RWPE1 (cell line): ENCODE measurements around the gene NKIRAS1.

Experiments
- CTCF ChIA-PET: fragments of 350-600 bp; sonication (Branson Sonifier 250); formaldehyde crosslinking; extraction: SDS; loops from one replicate; lab custom pipeline; 2021; lab: Yijun Ruan, JAX
- POLR2A ChIA-PET: fragments of 400-600 bp; formaldehyde crosslinking; extraction: SDS; loops from one replicate; lab custom pipeline; 2020; ENCODE audit warnings: antibody characterized with exemption; ENCODE audit not compliant: low non-redundant PET; lab: Yijun Ruan, JAX
- DNase-seq: peaks from one replicate; pipeline ENCODE4 v3.0.0; 2012; ENCODE audit warnings: low spot score
- H3K27ac ChIP-seq: fragments of 450-650 bp; 2 replicates; pipeline ENCODE4 v1.5.1; 2017
- TF ChIP-seq, protein P1 (sequence below): fragments of 450-650 bp; conservative IDR thresholded peaks from 2 replicates; pipeline ENCODE4 v1.5.1; 2017; ENCODE audit warnings: low read depth, mild to moderate bottlenecking

NKIRAS1 gene

GRCh38 chr3:23916886-23917678, at the start of gene NKIRAS1, which contains the start of gene RPL15:
Gene NKIRAS1, minus strand, starts transcription at chr3:23916990. Its CDS starts 6,086 bp downstream, at chr3:23910904.
Gene RPL15, plus strand, starts transcription at chr3:23917132. Its CDS starts 728 bp downstream, at chr3:23917860.
- H3K27ac ChIP-seq = peak within 1 kb of the TSS; percentile 86
- ChIA-PET CTCF (interaction anchor here (0.6 kb wide), 2 partner anchors 21 to 104 kb away, joined by 3 to 6 read pairs; no protein-coding TSS in a partner anchor), POLR2A (interaction anchor here (1.0 to 1.2 kb wide), 2 partner anchors 27 to 29 kb away, joined by 3 to 7 read pairs; no protein-coding TSS in a partner anchor)
- TF ChIP-seq, protein P1, sequence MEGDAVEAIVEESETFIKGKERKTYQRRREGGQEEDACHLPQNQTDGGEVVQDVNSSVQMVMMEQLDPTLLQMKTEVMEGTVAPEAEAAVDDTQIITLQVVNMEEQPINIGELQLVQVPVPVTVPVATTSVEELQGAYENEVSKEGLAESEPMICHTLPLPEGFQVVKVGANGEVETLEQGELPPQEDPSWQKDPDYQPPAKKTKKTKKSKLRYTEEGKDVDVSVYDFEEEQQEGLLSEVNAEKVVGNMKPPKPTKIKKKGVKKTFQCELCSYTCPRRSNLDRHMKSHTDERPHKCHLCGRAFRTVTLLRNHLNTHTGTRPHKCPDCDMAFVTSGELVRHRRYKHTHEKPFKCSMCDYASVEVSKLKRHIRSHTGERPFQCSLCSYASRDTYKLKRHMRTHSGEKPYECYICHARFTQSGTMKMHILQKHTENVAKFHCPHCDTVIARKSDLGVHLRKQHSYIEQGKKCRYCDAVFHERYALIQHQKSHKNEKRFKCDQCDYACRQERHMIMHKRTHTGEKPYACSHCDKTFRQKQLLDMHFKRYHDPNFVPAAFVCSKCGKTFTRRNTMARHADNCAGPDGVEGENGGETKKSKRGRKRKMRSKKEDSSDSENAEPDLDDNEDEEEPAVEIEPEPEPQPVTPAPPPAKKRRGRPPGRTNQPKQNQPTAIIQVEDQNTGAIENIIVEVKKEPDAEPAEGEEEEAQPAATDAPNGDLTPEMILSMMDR = no peak
- DNase-seq = peak; percentile 89

GRCh38 chr3:23966328-23966727, 49.5 kb upstream of the NKIRAS1 start:
- no peak for DNase-seq
- ChIA-PET POLR2A (no interaction called here), CTCF (no interaction called here)
- peak overlapping the region; percentile 67 for H3K27ac ChIP-seq
- TF ChIP-seq, protein P1 = no peak

GRCh38 chr3:23964537-23965235, 47.9 kb upstream of the NKIRAS1 start:
- TF ChIP-seq, protein P1 = no peak
- peak overlapping the region; percentile 79 for H3K27ac ChIP-seq
- POLR2A ChIA-PET = no interaction called here
- DNase-seq = no peak
- CTCF ChIA-PET = no interaction called here

DNA sequence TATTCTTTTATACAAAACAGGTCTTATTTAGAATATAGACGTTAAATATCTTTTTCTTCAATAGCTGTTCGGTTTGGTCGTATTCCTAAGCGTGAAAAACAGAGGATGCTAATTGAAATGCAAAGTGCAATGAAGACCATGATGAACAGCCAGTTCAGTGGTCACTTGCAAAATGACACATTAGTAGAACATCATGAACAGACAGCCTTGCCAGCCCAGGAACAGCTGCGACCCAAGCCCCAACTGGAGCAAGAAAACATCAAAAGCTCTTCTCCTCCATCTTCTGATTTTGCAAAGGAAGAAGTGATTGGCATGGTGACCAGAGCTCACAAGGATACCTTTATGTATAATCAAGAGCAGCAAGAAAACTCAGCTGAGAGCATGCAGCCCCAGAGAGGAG, 45.1 kb upstream of the NKIRAS1 start:
- no peak for DNase-seq
- CTCF ChIA-PET = no interaction called here
- no peak overlapping the region for H3K27ac ChIP-seq
- POLR2A ChIA-PET = no interaction called here
- TF ChIP-seq, protein P1 = no peak

GRCh38 chr3:23961066-23961465, 44.3 kb upstream of the NKIRAS1 start:
- CTCF ChIA-PET = interaction anchor here (0.7 kb wide), 2 partner anchors 30 to 480 kb away, joined by 4 to 8 read pairs; no protein-coding TSS in a partner anchor
- POLR2A ChIA-PET = no interaction called here
- H3K27ac ChIP-seq = no peak overlapping the region
- peak; percentile 12 for DNase-seq
- TF ChIP-seq, protein P1 = no peak

GRCh38 chr3:23960649-23961048, 43.9 kb upstream of the NKIRAS1 start:
- CTCF ChIA-PET = interaction anchor here (0.7 kb wide), 1 partner anchor 480 kb away, joined by 8 read pairs; no protein-coding TSS in a partner anchor
- TF ChIP-seq, protein P1 = no peak
- no peak for DNase-seq
- POLR2A ChIA-PET = no interaction called here
- H3K27ac ChIP-seq = peak overlapping the region; percentile 9; the same call in 1 of the 2 replicates
